ENCODE measurements around the gene ARMC2. TPM values are rescaled to one million over a fixed set of nuclear protein-coding genes. Genes with fewer than 3 reads are reported as not detected.

Gene ARMC2
- total RNA-seq, 1 donor from 2014 or later = 2.9 TPM

DNA sequence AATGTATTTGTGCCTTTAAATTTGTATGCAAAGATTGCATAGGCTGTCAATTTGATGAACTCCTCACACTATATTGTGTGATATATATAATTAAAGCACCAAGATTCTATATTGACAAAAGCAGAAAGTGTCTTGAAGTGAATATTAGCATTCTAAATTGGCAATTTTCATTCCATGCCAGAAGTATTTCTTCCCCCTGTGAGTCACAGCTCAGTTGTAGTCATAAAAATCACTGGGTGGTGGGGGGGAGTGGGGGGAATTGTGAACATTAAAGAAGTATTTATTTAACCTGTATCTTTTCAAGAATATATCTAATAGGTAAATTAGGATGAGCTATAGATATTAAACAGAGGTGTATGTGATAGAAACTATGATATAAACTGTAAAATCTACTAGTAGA, 3.1 kb upstream of the ARMC2 start:
- no peaks in the 10 kb centered on the region for H3K9me3 Mint-ChIP-seq
- no peak for DNase-seq (ENCODE audit: low spot score)
- Histone ChIP-seq H3K4me3 (no peak overlapping the region), H3K27me3 (no peaks in the 10 kb centered on the region), H3K9me3 (ENCODE audit: low read depth) (no peaks in the 10 kb centered on the region), H3F3A (ENCODE audit: low read depth) (no peaks in the 10 kb centered on the region), H3K27ac (no peak overlapping the region), H4K20me1 (ENCODE audit: low read depth) (no peaks in the 10 kb centered on the region), H3K36me3 (no peaks in the 10 kb centered on the region), H3K4me2 (no peak overlapping the region), H2AFZ (replicated peaks) (no peak overlapping the region), H3K9ac (no peak overlapping the region), H3K4me1 (peaks cover 7% of the 10 kb centered on the region), H3K79me2 (ENCODE audit: low read depth) (peaks cover 7% of the 10 kb centered on the region)
- TF ChIP-seq EZH2 (IDR thresholded peaks at IDR 0.05) (no peak), EZH2phosphoT487 (IDR thresholded peaks at IDR 0.05) (no peak), CTCF (IDR thresholded peaks at IDR 0.05) (no peak)
- H3K27me3 Mint-ChIP-seq (ENCODE audit: insufficient read depth, low read depth) = peaks cover 5% of the 10 kb centered on the region
- H3K4me3 Mint-ChIP-seq = no peak overlapping the region
- peaks cover 10% of the 10 kb centered on the region for H3K4me1 Mint-ChIP-seq
- no peak overlapping the region for H3K27ac Mint-ChIP-seq
- no peaks in the 10 kb centered on the region for H3K36me3 Mint-ChIP-seq

DNA sequence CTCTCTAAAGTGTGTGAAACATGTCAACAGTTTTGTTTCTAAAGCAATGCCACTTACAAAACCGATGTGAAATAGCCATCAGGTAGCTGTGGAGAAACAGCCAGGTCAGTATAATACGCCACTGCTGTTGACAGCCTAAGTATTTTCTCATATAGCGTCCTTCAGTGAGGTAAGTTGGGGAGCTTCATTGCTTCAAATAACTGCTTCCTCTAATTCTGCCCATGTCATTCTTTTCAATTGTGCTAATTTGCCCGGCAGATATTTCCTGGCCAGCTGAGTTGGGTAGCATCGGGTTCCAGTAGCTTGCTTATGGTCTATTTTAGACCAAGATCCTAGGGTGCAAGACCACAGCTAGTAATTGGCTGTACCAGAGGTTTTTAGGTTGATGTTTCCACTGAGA, 2.1 kb upstream of the ARMC2 start:
- Histone ChIP-seq H3K9me3 (ENCODE audit: low read depth) (no peaks in the 10 kb centered on the region), H3K4me2 (no peak overlapping the region), H3K4me1 (peaks cover 7% of the 10 kb centered on the region), H3K36me3 (no peaks in the 10 kb centered on the region), H4K20me1 (ENCODE audit: low read depth) (no peaks in the 10 kb centered on the region), H3F3A (ENCODE audit: low read depth) (no peaks in the 10 kb centered on the region), H3K4me3 (no peak overlapping the region), H3K9ac (no peak overlapping the region), H3K27ac (no peak overlapping the region), H3K79me2 (ENCODE audit: low read depth) (peaks cover 7% of the 10 kb centered on the region), H3K27me3 (no peaks in the 10 kb centered on the region), H2AFZ (replicated peaks) (peak overlapping the region; percentile 46)
- no peaks in the 10 kb centered on the region for H3K36me3 Mint-ChIP-seq
- H3K4me3 Mint-ChIP-seq = no peak overlapping the region
- no peaks in the 10 kb centered on the region for H3K9me3 Mint-ChIP-seq
- TF ChIP-seq EZH2phosphoT487 (IDR thresholded peaks at IDR 0.05) (no peak), EZH2 (IDR thresholded peaks at IDR 0.05) (no peak), CTCF (IDR thresholded peaks at IDR 0.05) (no peak)
- no peak overlapping the region for H3K27ac Mint-ChIP-seq
- no peak for DNase-seq (ENCODE audit: low spot score)
- H3K4me1 Mint-ChIP-seq = peaks cover 15% of the 10 kb centered on the region
- H3K27me3 Mint-ChIP-seq (ENCODE audit: insufficient read depth, low read depth) = peaks cover 5% of the 10 kb centered on the region

DNA sequence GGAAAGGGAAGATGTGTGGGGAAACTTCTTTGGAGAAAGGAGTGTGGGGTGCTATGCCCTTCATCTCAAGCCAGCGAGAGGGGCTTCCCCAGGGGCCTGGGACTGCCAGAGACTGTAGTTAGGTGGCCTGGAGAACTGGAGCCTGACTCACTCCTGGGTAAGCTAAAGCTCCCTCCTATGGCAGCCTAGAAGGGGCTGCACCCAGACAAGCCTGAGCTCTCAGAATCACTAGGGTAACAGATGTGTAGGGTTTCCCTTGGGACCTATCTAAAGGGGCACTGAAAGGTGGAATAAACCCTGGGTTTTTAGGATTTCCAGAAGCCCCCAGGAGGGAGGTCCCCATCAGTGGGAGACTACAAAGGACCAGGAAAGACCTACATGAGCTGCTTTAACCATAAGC, 1.6 kb upstream of the ARMC2 start:
- H3K36me3 Mint-ChIP-seq = no peaks in the 10 kb centered on the region
- no peak overlapping the region for H3K4me3 Mint-ChIP-seq

More for the DNA sequence above, 1.6 kb upstream of the ARMC2 start:
- H3F3A ChIP-seq (ENCODE audit: low read depth) = no peaks in the 10 kb centered on the region
- H3K79me2 ChIP-seq (ENCODE audit: low read depth) = peaks cover 7% of the 10 kb centered on the region
- H3K4me1 ChIP-seq = peaks cover 7% of the 10 kb centered on the region
- Mint-ChIP-seq H3K9me3 (no peaks in the 10 kb centered on the region), H3K27me3 (ENCODE audit: insufficient read depth, low read depth) (peaks cover 5% of the 10 kb centered on the region), H3K27ac (no peak overlapping the region), H3K4me1 (peaks cover 15% of the 10 kb centered on the region)
- no peak overlapping the region for H3K4me2 ChIP-seq
- peak; percentile 24 for DNase-seq (ENCODE audit: low spot score)
- no peak overlapping the region for H3K27ac ChIP-seq
- H2AFZ ChIP-seq (replicated peaks) = peak overlapping the region; percentile 46
- H3K27me3 ChIP-seq = no peaks in the 10 kb centered on the region
- H3K4me3 ChIP-seq = no peak overlapping the region
- H4K20me1 ChIP-seq (ENCODE audit: low read depth) = no peaks in the 10 kb centered on the region
- no peaks in the 10 kb centered on the region for H3K36me3 ChIP-seq
- no peaks in the 10 kb centered on the region for H3K9me3 ChIP-seq (ENCODE audit: low read depth)
- TF ChIP-seq EZH2phosphoT487 (IDR thresholded peaks at IDR 0.05) = no peak
- no peak for TF ChIP-seq EZH2 (IDR thresholded peaks at IDR 0.05)
- TF ChIP-seq CTCF (IDR thresholded peaks at IDR 0.05) = no peak
- H3K9ac ChIP-seq = no peak overlapping the region
